Endodermal cell (in vitro differentiated cells): Measurements from ENCODE around the gene ZCCHC4. TPM values are rescaled to one million over a fixed set of nuclear protein-coding genes. Genes with fewer than 3 reads are reported as not detected.

ENCODE experiments used
- DNase-seq: peaks from one replicate; pipeline ENCODE4 v3.0.0-alpha.2; 2017
- H3K27ac ChIP-seq: 2 replicates; pipeline ENCODE4 v1.5.1; 2013; ENCODE audit warnings: mild to moderate bottlenecking, low read depth, low read length, moderate library complexity
- H3K27me3 ChIP-seq: 2 replicates; pipeline ENCODE4 v1.6.1; 2013; ENCODE audit warnings: mild to moderate bottlenecking, low read length, moderate library complexity; ENCODE audit not compliant: insufficient read depth, control insufficient read depth, poor library complexity, severe bottlenecking
- H3K36me3 ChIP-seq: 2 replicates; pipeline ENCODE4 v1.7.0; 2013; ENCODE audit warnings: mild to moderate bottlenecking, low read length, moderate library complexity; ENCODE audit not compliant: control insufficient read depth, insufficient read depth
- H3K4me1 ChIP-seq: one replicate; pipeline ENCODE4 v1.7.0; 2013; ENCODE audit warnings: low read length; ENCODE audit not compliant: control insufficient read depth, insufficient read depth
- H3K4me3 ChIP-seq: 2 replicates; pipeline ENCODE4 v1.5.1; 2013; ENCODE audit warnings: mild to moderate bottlenecking, low read length, moderate library complexity
- H3K9ac ChIP-seq: 2 replicates; pipeline ENCODE4 v1.6.1; 2013; ENCODE audit warnings: mild to moderate bottlenecking, low read length, moderate library complexity; ENCODE audit not compliant: poor library complexity, severe bottlenecking; ENCODE audit errors: extremely low read depth
- H3K9me3 ChIP-seq: 2 replicates; pipeline ENCODE4 v1.6.1; 2013; ENCODE audit warnings: mild to moderate bottlenecking, low read length, moderate library complexity; ENCODE audit not compliant: control insufficient read depth
- H3K27ac Mint-ChIP-seq: 2 replicates; pipeline ENCODE4 v1.8.0; 2020; ENCODE audit warnings: mixed read lengths
- H3K27me3 Mint-ChIP-seq: 2 replicates; pipeline ENCODE4 v1.8.0; 2021; ENCODE audit warnings: mild to moderate bottlenecking, mixed read lengths; ENCODE audit not compliant: insufficient read depth
- H3K36me3 Mint-ChIP-seq: 2 replicates; pipeline ENCODE4 v1.8.0; 2020; ENCODE audit warnings: low read depth, mixed read lengths
- H3K4me1 Mint-ChIP-seq: 2 replicates; pipeline ENCODE4 v1.8.0; 2020; ENCODE audit warnings: mixed read lengths
- H3K4me3 Mint-ChIP-seq: 2 replicates; pipeline ENCODE4 v1.8.0; 2020; ENCODE audit warnings: mild to moderate bottlenecking, moderate library complexity, mixed read lengths
- H3K9me3 Mint-ChIP-seq: 2 replicates; pipeline ENCODE4 v1.8.0; 2020; ENCODE audit warnings: mild to moderate bottlenecking, mixed read lengths
- WGBS, 2 experiments: methylation state at CpG; one replicate each; pipeline versions ENCODE4 v1.1.5 to v1.1.7; 2013; ENCODE audit warnings: missing lambda C conversion rate in 2 of 2, mixed read lengths in 1 of 2; ENCODE audit not compliant: insufficient coverage in 1 of 2, insufficient read length in 1 of 2; 5-methylcytosine and 5-hydroxymethylcytosine counted together
- total RNA-seq, 2 donors: library from RNA; stranded (reverse); fragmentation: NEBNext Ultra II Directional in 1 of 2; extraction: Animal tissue kit (Norgen Biotek cat#: 25700) in 1 of 2; gene quantifications; 2 replicates in 1 of 2; 3 replicates in 1 of 2; pipeline ENCODE4 v1.2.1, GENCODE V29; 2021
- TF ChIP-seq, protein P1 (sequence below): fragments of 200-600 bp; sonication (generic); conservative IDR thresholded peaks from 2 replicates; pipeline ENCODE4 v1.5.0; 2021; ENCODE audit warnings: antibody characterized with exemption, mild to moderate bottlenecking

Gene ZCCHC4
- total RNA-seq, 2 donors from 2014 or later, result 11.1 to 19.7 TPM

GRCh38 chr4:25397305-25397704 is 84.7 kb downstream of the ZCCHC4 start:
- no peak overlapping the region for H3K4me3 ChIP-seq
- H3K9ac ChIP-seq, result no peak overlapping the region
- peaks cover 7% of the 10 kb centered on the region for H3K9me3 Mint-ChIP-seq
- DNase-seq, result no peak
- H3K4me1 Mint-ChIP-seq, result no peaks in the 10 kb centered on the region
- H3K9me3 ChIP-seq, result peaks cover 17% of the 10 kb centered on the region
- H3K36me3 Mint-ChIP-seq, result peaks cover 80% of the 10 kb centered on the region
- H3K27ac Mint-ChIP-seq, result no peak overlapping the region
- no peak overlapping the region for H3K4me3 Mint-ChIP-seq
- peaks cover 86% of the 10 kb centered on the region for H3K36me3 ChIP-seq
- H3K27me3 Mint-ChIP-seq, result no peaks in the 10 kb centered on the region
- H3K27me3 ChIP-seq, result no peaks in the 10 kb centered on the region
- TF ChIP-seq, protein P1, sequence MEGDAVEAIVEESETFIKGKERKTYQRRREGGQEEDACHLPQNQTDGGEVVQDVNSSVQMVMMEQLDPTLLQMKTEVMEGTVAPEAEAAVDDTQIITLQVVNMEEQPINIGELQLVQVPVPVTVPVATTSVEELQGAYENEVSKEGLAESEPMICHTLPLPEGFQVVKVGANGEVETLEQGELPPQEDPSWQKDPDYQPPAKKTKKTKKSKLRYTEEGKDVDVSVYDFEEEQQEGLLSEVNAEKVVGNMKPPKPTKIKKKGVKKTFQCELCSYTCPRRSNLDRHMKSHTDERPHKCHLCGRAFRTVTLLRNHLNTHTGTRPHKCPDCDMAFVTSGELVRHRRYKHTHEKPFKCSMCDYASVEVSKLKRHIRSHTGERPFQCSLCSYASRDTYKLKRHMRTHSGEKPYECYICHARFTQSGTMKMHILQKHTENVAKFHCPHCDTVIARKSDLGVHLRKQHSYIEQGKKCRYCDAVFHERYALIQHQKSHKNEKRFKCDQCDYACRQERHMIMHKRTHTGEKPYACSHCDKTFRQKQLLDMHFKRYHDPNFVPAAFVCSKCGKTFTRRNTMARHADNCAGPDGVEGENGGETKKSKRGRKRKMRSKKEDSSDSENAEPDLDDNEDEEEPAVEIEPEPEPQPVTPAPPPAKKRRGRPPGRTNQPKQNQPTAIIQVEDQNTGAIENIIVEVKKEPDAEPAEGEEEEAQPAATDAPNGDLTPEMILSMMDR, result no peak
- H3K27ac ChIP-seq, result no peak overlapping the region
- H3K4me1 ChIP-seq, result no peaks in the 10 kb centered on the region
- 88 to 100% methylated on average over 2 to 3 of the region's 3 CpGs for WGBS, 2 experiments

- H3K9me3 Mint-ChIP-seq, result peaks cover 7% of the 10 kb centered on the region
- no peak for DNase-seq
- no peaks in the 10 kb centered on the region for H3K4me1 Mint-ChIP-seq
- Histone ChIP-seq H3K4me3 (no peak overlapping the region), H3K27ac (no peak overlapping the region), H3K36me3 (peaks cover 86% of the 10 kb centered on the region), H3K27me3 (no peaks in the 10 kb centered on the region), H3K4me1 (no peaks in the 10 kb centered on the region), H3K9me3 (peaks cover 17% of the 10 kb centered on the region), H3K9ac (no peak overlapping the region)
- H3K27me3 Mint-ChIP-seq, result no peaks in the 10 kb centered on the region
- TF ChIP-seq, protein P1, result no peak
- peaks cover 78% of the 10 kb centered on the region for H3K36me3 Mint-ChIP-seq
- H3K4me3 Mint-ChIP-seq, result no peak overlapping the region
- no peak overlapping the region for H3K27ac Mint-ChIP-seq
- WGBS, 2 experiments, result 94 to 100% methylated on average over 2 to 4 of the region's 4 CpGs
Measured at GRCh38 chr4:25399510-25399909, 86.9 kb downstream of the ZCCHC4 start.

GRCh38 chr4:25401066-25401465 is 88.5 kb downstream of the ZCCHC4 start:
- WGBS, 2 experiments, result 70 to 83% methylated on average over 1 to 3 of the region's 3 CpGs
- Histone ChIP-seq H3K36me3 (peaks cover 87% of the 10 kb centered on the region), H3K4me3 (no peak overlapping the region)

More at GRCh38 chr4:25401066-25401465, 88.5 kb downstream of the ZCCHC4 start:
- TF ChIP-seq, protein P1, result no peak
- H3K9me3 Mint-ChIP-seq, result peaks cover 7% of the 10 kb centered on the region
- H3K27ac ChIP-seq, result no peak overlapping the region
- H3K36me3 Mint-ChIP-seq, result peaks cover 72% of the 10 kb centered on the region
- no peak overlapping the region for H3K27ac Mint-ChIP-seq
- peaks cover 15% of the 10 kb centered on the region for H3K9me3 ChIP-seq
- no peak overlapping the region for H3K9ac ChIP-seq
- no peaks in the 10 kb centered on the region for H3K27me3 ChIP-seq
- no peaks in the 10 kb centered on the region for H3K27me3 Mint-ChIP-seq
- H3K4me1 ChIP-seq, result no peaks in the 10 kb centered on the region
- no peak overlapping the region for H3K4me3 Mint-ChIP-seq
- H3K4me1 Mint-ChIP-seq, result no peaks in the 10 kb centered on the region
- DNase-seq, result no peak
